D721Med (cell line): ENCODE results near the gene MICAL3.

ENCODE experiments used
- DNase-seq: peaks from one replicate; pipeline ENCODE4 v3.0.0; 2011; ENCODE audit warnings: low spot score; ENCODE audit not compliant: insufficient read length
- FAIRE-seq: peaks from 2 replicates; lab custom pipeline; 2011; peaks lifted over from hg19 to GRCh38; lab: Jason Lieb, UNC
- CTCF ChIP-seq: IDR thresholded peaks from 2 replicates; pipeline ENCODE4 v1.5.1; 2012; ENCODE audit warnings: mild to moderate bottlenecking, control low read depth; ENCODE audit not compliant: insufficient read depth; ENCODE audit errors: missing control alignments

MICAL3 gene

DNA sequence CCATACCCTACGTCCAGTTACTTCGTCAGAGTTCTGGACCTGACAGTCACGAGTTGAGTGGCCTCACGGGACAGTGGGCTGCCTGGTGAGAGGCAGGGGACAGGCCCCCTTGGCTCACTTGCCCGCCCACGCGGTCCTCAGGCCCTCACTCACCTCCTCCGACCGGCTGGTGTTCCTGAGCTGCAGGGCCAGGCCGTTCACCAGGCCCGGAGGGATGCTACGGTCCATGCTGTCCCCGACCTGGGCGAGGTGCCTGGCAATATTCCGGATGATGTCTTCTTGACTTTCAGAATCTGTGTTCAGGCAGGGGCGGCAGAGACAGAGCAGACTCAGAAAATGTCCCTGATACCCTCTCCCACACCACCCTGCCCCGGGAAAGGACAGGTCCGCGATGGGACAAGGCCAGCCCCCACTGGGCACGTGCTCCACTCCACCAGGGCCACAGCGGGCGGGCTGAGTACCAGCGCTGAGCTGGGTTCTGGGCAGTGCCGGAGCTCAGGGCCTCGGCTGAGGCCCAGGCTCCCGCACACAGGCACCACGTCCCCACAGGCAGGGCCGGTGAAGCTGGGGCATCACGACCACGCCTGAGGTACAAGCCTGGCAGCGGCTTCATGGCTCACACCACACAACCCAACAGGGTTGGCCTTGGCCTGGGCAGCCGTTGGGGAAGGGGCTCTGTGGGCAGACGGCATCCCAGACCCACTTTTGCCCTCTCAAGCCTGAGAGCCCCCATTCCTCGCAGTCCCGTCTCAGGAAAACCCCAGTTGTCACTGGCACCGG lies 285.0 kb downstream of the MICAL3 start:
- TF ChIP-seq CTCF, result no peak
- DNase-seq, result no peak
- no peak for FAIRE-seq

DNA sequence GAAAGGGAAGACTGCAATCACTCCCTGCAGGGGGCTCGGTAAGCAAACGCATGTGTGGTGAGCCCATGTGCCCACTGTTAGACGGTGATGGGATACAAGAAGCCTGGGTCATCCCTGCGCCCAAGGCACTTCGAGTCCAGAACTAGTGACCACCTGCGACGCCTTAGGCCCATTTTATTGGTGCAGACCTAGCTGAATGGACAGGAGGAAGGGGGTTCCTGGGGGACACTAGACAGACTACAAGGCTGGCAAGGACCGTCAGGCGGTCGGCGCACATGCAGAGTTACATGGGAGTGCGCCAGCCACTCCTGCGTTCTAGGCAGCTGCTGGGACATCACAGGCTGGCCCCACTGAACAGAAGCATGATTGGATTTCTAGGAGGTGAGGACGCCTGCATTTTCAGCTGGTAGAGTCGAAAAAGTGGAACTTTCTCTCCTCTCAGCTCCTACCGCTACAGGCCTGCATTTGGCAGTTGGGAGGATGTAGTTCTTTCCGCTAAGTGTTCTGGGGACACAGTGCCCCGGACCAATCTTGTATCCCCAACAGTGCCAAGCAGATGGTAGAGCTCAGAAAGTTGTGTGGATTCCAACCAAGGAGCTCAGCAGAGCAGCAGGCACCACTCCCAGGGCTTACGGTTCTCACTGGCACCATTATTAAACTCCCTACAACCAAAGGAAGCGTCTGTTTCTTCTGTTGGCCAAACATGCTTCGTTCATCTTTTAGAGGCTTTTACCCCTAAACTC lies 285.8 kb downstream of the MICAL3 start:
- FAIRE-seq, result no peak
- no peak for TF ChIP-seq CTCF
- no peak for DNase-seq
